ENCODE results near the gene MARCHF10.

The MARCHF10 gene

GRCh38 chr17:62818526-62818925 is 10.4 kb upstream of the MARCHF10 start:
- no peaks in the 10 kb centered on the region for H3K36me3 ChIP-seq (ENCODE audit: insufficient read depth, insufficient read length, low read length)
- H3K9ac ChIP-seq (ENCODE audit: insufficient read length, low read depth) = no peak overlapping the region
- H3K9me3 ChIP-seq (ENCODE audit: insufficient read depth, low read length) = peaks cover 10% of the 10 kb centered on the region
- H3K27me3 ChIP-seq (ENCODE audit: insufficient read depth, insufficient read length) = no peaks in the 10 kb centered on the region
- peaks cover 9% of the 10 kb centered on the region for H3K4me1 ChIP-seq (ENCODE audit: insufficient read depth, insufficient read length)
- no peak overlapping the region for H3K4me3 ChIP-seq (ENCODE audit: insufficient read length, low read depth)
- TF ChIP-seq YY1 (IDR thresholded peaks at IDR 0.05; ENCODE audit: insufficient read depth, insufficient read length) = no peak
- DNase-seq (ENCODE audit: low read depth, low spot score) = no peak

GRCh38 chr17:62816282-62816839 is 8.2 kb upstream of the MARCHF10 start:
- H3K36me3 ChIP-seq (ENCODE audit: insufficient read depth, insufficient read length, low read length) = no peaks in the 10 kb centered on the region
- TF ChIP-seq ZNF274 (IDR thresholded peaks at IDR 0.05; ENCODE audit: low read depth, low read length) (no peak), YY1 (IDR thresholded peaks at IDR 0.05; ENCODE audit: insufficient read depth, insufficient read length) (no peak), SUZ12 (IDR thresholded peaks at IDR 0.05; ENCODE audit: extremely low read depth, insufficient read depth, insufficient read length) (no peak)

GRCh38 chr17:62809656-62810055 is 1.5 kb upstream of the MARCHF10 start:
- Histone ChIP-seq H3K36me3 (ENCODE audit: insufficient read depth, insufficient read length, low read length) (no peaks in the 10 kb centered on the region), H3K4me1 (ENCODE audit: insufficient read depth, insufficient read length) (peaks cover 7% of the 10 kb centered on the region), H3K4me3 (ENCODE audit: insufficient read length, low read depth) (no peak overlapping the region), H3K9ac (ENCODE audit: insufficient read length, low read depth) (no peak overlapping the region), H3K9me3 (ENCODE audit: insufficient read depth, low read length) (peaks cover 20% of the 10 kb centered on the region), H3K27me3 (ENCODE audit: insufficient read depth, insufficient read length) (no peaks in the 10 kb centered on the region)
- no peak for TF ChIP-seq YY1 (IDR thresholded peaks at IDR 0.05; ENCODE audit: insufficient read depth, insufficient read length)
- TF ChIP-seq SUZ12 (IDR thresholded peaks at IDR 0.05; ENCODE audit: extremely low read depth, insufficient read depth, insufficient read length) = no peak
- TF ChIP-seq ZNF274 (IDR thresholded peaks at IDR 0.05; ENCODE audit: low read depth, low read length) = no peak
- no peak for DNase-seq (ENCODE audit: low read depth, low spot score)

More at GRCh38 chr17:62816282-62816839, 8.2 kb upstream of the MARCHF10 start:
- no peak for DNase-seq (ENCODE audit: low read depth, low spot score)
- Histone ChIP-seq H3K9ac (ENCODE audit: insufficient read length, low read depth) (no peak overlapping the region), H3K9me3 (ENCODE audit: insufficient read depth, low read length) (peaks cover 20% of the 10 kb centered on the region), H3K4me1 (ENCODE audit: insufficient read depth, insufficient read length) (peaks cover 3% of the 10 kb centered on the region), H3K27me3 (ENCODE audit: insufficient read depth, insufficient read length) (no peaks in the 10 kb centered on the region), H3K4me3 (ENCODE audit: insufficient read length, low read depth) (no peak overlapping the region)

- DNase-seq (ENCODE audit: low read depth, low spot score) = no peak
- Histone ChIP-seq H3K4me3 (ENCODE audit: insufficient read length, low read depth) (no peak overlapping the region), H3K27me3 (ENCODE audit: insufficient read depth, insufficient read length) (no peaks in the 10 kb centered on the region), H3K36me3 (ENCODE audit: insufficient read depth, insufficient read length, low read length) (no peaks in the 10 kb centered on the region), H3K9ac (ENCODE audit: insufficient read length, low read depth) (peak overlapping the region; percentile 43), H3K9me3 (ENCODE audit: insufficient read depth, low read length) (peaks cover 10% of the 10 kb centered on the region), H3K4me1 (ENCODE audit: insufficient read depth, insufficient read length) (peaks cover 7% of the 10 kb centered on the region)
- TF ChIP-seq SUZ12 (IDR thresholded peaks at IDR 0.05; ENCODE audit: extremely low read depth, insufficient read depth, insufficient read length) (no peak), YY1 (IDR thresholded peaks at IDR 0.05; ENCODE audit: insufficient read depth, insufficient read length) (no peak), ZNF274 (IDR thresholded peaks at IDR 0.05; ENCODE audit: low read depth, low read length) (no peak)
Observed at GRCh38 chr17:62808576-62808970, 459 bp upstream of the MARCHF10 start.

- Histone ChIP-seq H3K27me3 (ENCODE audit: insufficient read depth, insufficient read length) (no peaks in the 10 kb centered on the region), H3K36me3 (ENCODE audit: insufficient read depth, insufficient read length, low read length) (no peaks in the 10 kb centered on the region), H3K9ac (ENCODE audit: insufficient read length, low read depth) (no peak overlapping the region), H3K4me3 (ENCODE audit: insufficient read length, low read depth) (no peak overlapping the region), H3K9me3 (ENCODE audit: insufficient read depth, low read length) (no peaks in the 10 kb centered on the region), H3K4me1 (ENCODE audit: insufficient read depth, insufficient read length) (peaks cover 7% of the 10 kb centered on the region)
- no peak for TF ChIP-seq ZNF274 (IDR thresholded peaks at IDR 0.05; ENCODE audit: low read depth, low read length)
- no peak for TF ChIP-seq YY1 (IDR thresholded peaks at IDR 0.05; ENCODE audit: insufficient read depth, insufficient read length)
- TF ChIP-seq SUZ12 (IDR thresholded peaks at IDR 0.05; ENCODE audit: extremely low read depth, insufficient read depth, insufficient read length) = no peak
- DNase-seq (ENCODE audit: low read depth, low spot score) = no peak
Observed at GRCh38 chr17:62805234-62805633, 2.9 kb downstream of the MARCHF10 start.

- DNase-seq (ENCODE audit: low read depth, low spot score) = no peak
- no peak for TF ChIP-seq ZNF274 (IDR thresholded peaks at IDR 0.05; ENCODE audit: low read depth, low read length)
- no peak for TF ChIP-seq SUZ12 (IDR thresholded peaks at IDR 0.05; ENCODE audit: extremely low read depth, insufficient read depth, insufficient read length)
- no peak for TF ChIP-seq YY1 (IDR thresholded peaks at IDR 0.05; ENCODE audit: insufficient read depth, insufficient read length)
- no peak overlapping the region for H3K9ac ChIP-seq (ENCODE audit: insufficient read length, low read depth)
- peaks cover 7% of the 10 kb centered on the region for H3K4me1 ChIP-seq (ENCODE audit: insufficient read depth, insufficient read length)
- no peaks in the 10 kb centered on the region for H3K27me3 ChIP-seq (ENCODE audit: insufficient read depth, insufficient read length)
- no peaks in the 10 kb centered on the region for H3K36me3 ChIP-seq (ENCODE audit: insufficient read depth, insufficient read length, low read length)
- no peak overlapping the region for H3K4me3 ChIP-seq (ENCODE audit: insufficient read length, low read depth)
- no peaks in the 10 kb centered on the region for H3K9me3 ChIP-seq (ENCODE audit: insufficient read depth, low read length)
Observed at GRCh38 chr17:62804822-62805221, 3.3 kb downstream of the MARCHF10 start.

GRCh38 chr17:62804025-62804424 is 4.1 kb downstream of the MARCHF10 start:
- no peaks in the 10 kb centered on the region for H3K27me3 ChIP-seq (ENCODE audit: insufficient read depth, insufficient read length)
- H3K9ac ChIP-seq (ENCODE audit: insufficient read length, low read depth) = no peak overlapping the region
- DNase-seq (ENCODE audit: low read depth, low spot score) = no peak
- no peaks in the 10 kb centered on the region for H3K36me3 ChIP-seq (ENCODE audit: insufficient read depth, insufficient read length, low read length)
- TF ChIP-seq SUZ12 (IDR thresholded peaks at IDR 0.05; ENCODE audit: extremely low read depth, insufficient read depth, insufficient read length) (no peak), ZNF274 (IDR thresholded peaks at IDR 0.05; ENCODE audit: low read depth, low read length) (no peak), YY1 (IDR thresholded peaks at IDR 0.05; ENCODE audit: insufficient read depth, insufficient read length) (no peak)
- peaks cover 7% of the 10 kb centered on the region for H3K4me1 ChIP-seq (ENCODE audit: insufficient read depth, insufficient read length)
- H3K9me3 ChIP-seq (ENCODE audit: insufficient read depth, low read length) = no peaks in the 10 kb centered on the region
- H3K4me3 ChIP-seq (ENCODE audit: insufficient read length, low read depth) = no peak overlapping the region

Measured in NT2/D1 (cell line).